SU-DHL-6 (cell line): ENCODE results near the gene CDHR2.

Source experiments
- H2AFZ ChIP-seq: fragments of 200-600 bp; sonication (generic); 2 replicates; pipeline ENCODE4 v1.6.1; 2014; ENCODE audit warnings: low read depth, mild to moderate bottlenecking, moderate library complexity, mixed read lengths, antibody characterized with exemption, low read length; ENCODE audit not compliant: severe bottlenecking
- H3F3A ChIP-seq: fragments of 200-600 bp; shearing (Covaris generic); 2 replicates; pipeline ENCODE4 v1.6.0; 2016; ENCODE audit warnings: antibody characterized with exemption, mild to moderate bottlenecking; ENCODE audit not compliant: insufficient read depth
- H3K27ac ChIP-seq: fragments of 200-600 bp; sonication (generic); 2 replicates; pipeline ENCODE4 v1.5.1; 2016; ENCODE audit warnings: low read depth, mild to moderate bottlenecking, low read length, moderate library complexity, mixed read lengths
- H3K27me3 ChIP-seq: fragments of 200-600 bp; sonication (generic), shearing (Covaris generic); 2 replicates; pipeline ENCODE4 v1.6.0; 2014; ENCODE audit warnings: mild to moderate bottlenecking, low read length
- H3K36me3 ChIP-seq: fragments of 200-600 bp; sonication (generic); 2 replicates; pipeline ENCODE4 v1.6.1; 2014; ENCODE audit warnings: mild to moderate bottlenecking, low read length, mixed read lengths
- H3K4me2 ChIP-seq: fragments of 300-600, 200-600 bp; shearing (Covaris generic), sonication (generic); 2 replicates; pipeline ENCODE4 v1.6.0; 2014; ENCODE audit warnings: low read length, low read depth, mild to moderate bottlenecking; ENCODE audit not compliant: poor library complexity, severe bottlenecking
- H3K4me3 ChIP-seq: fragments of 200-600 bp; sonication (generic); 2 replicates; pipeline ENCODE4 v1.5.1; 2014; ENCODE audit warnings: antibody characterized with exemption, low read length, mild to moderate bottlenecking, mixed read lengths; ENCODE audit not compliant: insufficient read depth, poor library complexity, severe bottlenecking
- H3K79me2 ChIP-seq: fragments of 200-600 bp; sonication (generic); 2 replicates; pipeline ENCODE4 v1.6.1; 2014; ENCODE audit warnings: mild to moderate bottlenecking, low read length, moderate library complexity; ENCODE audit not compliant: insufficient read depth
- H3K9ac ChIP-seq: fragments of 200-600 bp; sonication (generic); 2 replicates; pipeline ENCODE4 v1.7.0; 2014; ENCODE audit warnings: mild to moderate bottlenecking, low read length
- H3K9me2 ChIP-seq: fragments of 200-600 bp; sonication (generic); replicated peaks from 2 replicates; pipeline ENCODE4 v1.6.1; 2014; ENCODE audit warnings: low read length; ENCODE audit not compliant: insufficient read depth
- H3K9me3 ChIP-seq: fragments of 200-600 bp; sonication (generic); 2 replicates; pipeline ENCODE4 v1.6.1; 2014; ENCODE audit warnings: low read length, mixed read lengths; ENCODE audit not compliant: insufficient read depth
- H4K20me1 ChIP-seq: fragments of 200-600 bp; sonication (generic); 2 replicates; pipeline ENCODE4 v1.6.1; 2014; ENCODE audit warnings: low read depth, mild to moderate bottlenecking, antibody characterized with exemption, low read length, moderate library complexity, mixed read lengths
- CTCF ChIP-seq: fragments of 200-600 bp; sonication (generic); IDR thresholded peaks from one replicate; pipeline ENCODE4 v1.5.1; 2017; ENCODE audit warnings: antibody characterized with exemption, mild to moderate bottlenecking, low read length, moderate library complexity; ENCODE audit not compliant: insufficient read depth, poor library complexity, severe bottlenecking
- EZH2phosphoT487 ChIP-seq: fragments of 200-600 bp; sonication (generic), shearing (Covaris generic); conservative IDR thresholded peaks from 2 replicates; pipeline ENCODE4 v1.6.1; 2018; ENCODE audit warnings: mild to moderate bottlenecking, antibody characterized with exemption, low read length, moderate library complexity, mixed read lengths

The CDHR2 gene

GRCh38 chr5:176629853-176630680 lies 80.9 kb downstream of the CDHR2 start, which contains the start of the genes EIF4E1B and SNCB:
EIF4E1B (plus strand) TSS chr5:176630675; CDS start chr5:176642788, 12,113 bp downstream.
SNCB (minus strand) TSS chr5:176630534; CDS start chr5:176629654, 880 bp downstream.
- Histone ChIP-seq H3K4me2 (peak within 1 kb of the TSS; percentile 31), H3K9ac (no peak within 1 kb of the TSS), H3K27ac (no peak within 1 kb of the TSS), H3K79me2 (no peaks in the 10 kb centered on the region), H3K9me3 (no peaks in the 10 kb centered on the region), H2AFZ (no peak within 1 kb of the TSS), H3K4me3 (no peak within 1 kb of the TSS), H3K27me3 (no peaks in the 10 kb centered on the region), H3F3A (no peaks in the 10 kb centered on the region), H3K9me2 (no peaks in the 10 kb centered on the region), H3K36me3 (no peaks in the 10 kb centered on the region), H4K20me1 (no peaks in the 10 kb centered on the region)
- TF ChIP-seq EZH2phosphoT487 (no peak), CTCF (no peak)

- H3K27ac ChIP-seq: no peak overlapping the region
- no peak overlapping the region for H2AFZ ChIP-seq
- no peaks in the 10 kb centered on the region for H3K36me3 ChIP-seq
- H3K4me3 ChIP-seq: no peak overlapping the region
- no peak for TF ChIP-seq CTCF
- no peak for TF ChIP-seq EZH2phosphoT487
- no peaks in the 10 kb centered on the region for H3F3A ChIP-seq
- H3K9me2 ChIP-seq: no peaks in the 10 kb centered on the region
- H3K4me2 ChIP-seq: peak overlapping the region; percentile 31
- no peaks in the 10 kb centered on the region for H3K9me3 ChIP-seq
- no peaks in the 10 kb centered on the region for H4K20me1 ChIP-seq
- H3K9ac ChIP-seq: no peak overlapping the region
- no peaks in the 10 kb centered on the region for H3K79me2 ChIP-seq
- no peaks in the 10 kb centered on the region for H3K27me3 ChIP-seq
Measured at GRCh38 chr5:176630681-176631222, 81.6 kb downstream of the CDHR2 start.

- H2AFZ ChIP-seq: no peak overlapping the region
- TF ChIP-seq EZH2phosphoT487: no peak
- no peak for TF ChIP-seq CTCF
- H3K36me3 ChIP-seq: no peaks in the 10 kb centered on the region
- no peak overlapping the region for H3K9ac ChIP-seq
- H3K4me3 ChIP-seq: no peak overlapping the region
- no peaks in the 10 kb centered on the region for H3K27me3 ChIP-seq
- H3K9me2 ChIP-seq: no peaks in the 10 kb centered on the region
- no peaks in the 10 kb centered on the region for H3K79me2 ChIP-seq
- H3K27ac ChIP-seq: no peak overlapping the region
- H4K20me1 ChIP-seq: no peaks in the 10 kb centered on the region
- no peak overlapping the region for H3K4me2 ChIP-seq
- H3K9me3 ChIP-seq: no peaks in the 10 kb centered on the region
- no peaks in the 10 kb centered on the region for H3F3A ChIP-seq
Measured at GRCh38 chr5:176631383-176632200, 82.5 kb downstream of the CDHR2 start.
